HG03175 (cell line): Measurements from ENCODE around the gene VGLL4.

Experiments used
- ATAC-seq: cut with Tn5 transposase; IDR thresholded peaks from one replicate; pipeline ENCODE4 v1.9.1; 2021; ENCODE audit warnings: mild to moderate bottlenecking, moderate library complexity; ENCODE audit not compliant: unreplicated experiment

Gene VGLL4

GRCh38 chr3:11553436-11554235 lies 90.1 kb downstream of the VGLL4 start:
- ATAC-seq: no peak

GRCh38 chr3:11552289-11553264 lies 91.1 kb downstream of the VGLL4 start:
- ATAC-seq: no peak

- no peak for ATAC-seq
Observed at GRCh38 chr3:11551036-11551435, 92.7 kb downstream of the VGLL4 start.

GRCh38 chr3:11549580-11550140 lies 94.1 kb downstream of the VGLL4 start:
- ATAC-seq: no peak

- ATAC-seq: no peak
Observed at GRCh38 chr3:11548721-11549131, 95.0 kb downstream of the VGLL4 start.

- no peak for ATAC-seq
Observed at GRCh38 chr3:11547498-11547897, 96.2 kb downstream of the VGLL4 start.

- ATAC-seq: no peak
Observed at GRCh38 chr3:11546657-11547302, 96.9 kb downstream of the VGLL4 start.

GRCh38 chr3:11545186-11545851 lies 98.4 kb downstream of the VGLL4 start:
- no peak for ATAC-seq

GRCh38 chr3:11544412-11545181 lies 99.1 kb downstream of the VGLL4 start:
- no peak for ATAC-seq

GRCh38 chr3:11543948-11544387 lies 99.7 kb downstream of the VGLL4 start:
- no peak for ATAC-seq

- no peak for ATAC-seq
Observed at GRCh38 chr3:11543141-11543947, 100.4 kb downstream of the VGLL4 start.

- no peak for ATAC-seq
Observed at GRCh38 chr3:11542551-11542950, 101.2 kb downstream of the VGLL4 start.

- no peak for ATAC-seq
Observed at GRCh38 chr3:11541321-11542303, 102.1 kb downstream of the VGLL4 start.

GRCh38 chr3:11539677-11540076 lies 104.0 kb downstream of the VGLL4 start:
- ATAC-seq: no peak

- ATAC-seq: no peak
Observed at GRCh38 chr3:11539218-11539617, 104.5 kb downstream of the VGLL4 start.

- ATAC-seq: no peak
Observed at GRCh38 chr3:11538581-11538980, 105.1 kb downstream of the VGLL4 start.

- ATAC-seq: no peak
Observed at GRCh38 chr3:11536936-11537612, 106.6 kb downstream of the VGLL4 start.
